Mesenchymal stem cell (in vitro differentiated cells and primary cell): ENCODE measurements around the gene C11orf54.

Source experiments
- DNase-seq: peaks from one replicate; pipeline ENCODE4 v3.0.0-alpha.2; 2013
- H2AFZ ChIP-seq: one replicate; pipeline ENCODE4 v1.6.1; 2013; ENCODE audit warnings: low read depth, mild to moderate bottlenecking, control low read depth, inconsistent platforms, low read length, moderate library complexity
- H2AK5ac ChIP-seq: 2 replicates; pipeline ENCODE4 v1.6.1; 2013; ENCODE audit warnings: low read length, moderate library complexity, mild to moderate bottlenecking, inconsistent platforms; ENCODE audit not compliant: severe bottlenecking
- H2BK120ac ChIP-seq: one replicate; pipeline ENCODE4 v1.6.1; 2013; ENCODE audit warnings: low read depth, mild to moderate bottlenecking, inconsistent platforms, low read length, moderate library complexity
- H2BK12ac ChIP-seq, 2 experiments: one replicate each; pipeline ENCODE4 v1.6.1; 2013; ENCODE audit warnings: inconsistent platforms in 2 of 2, low read length in 2 of 2, mild to moderate bottlenecking in 2 of 2, moderate library complexity in 2 of 2, control low read depth in 1 of 2
- H2BK15ac ChIP-seq: one replicate; pipeline ENCODE4 v1.6.1; 2013; ENCODE audit warnings: mild to moderate bottlenecking, low read depth, inconsistent platforms; ENCODE audit not compliant: poor library complexity, severe bottlenecking
- H2BK5ac ChIP-seq: 2 replicates; pipeline ENCODE4 v1.6.1; 2013; ENCODE audit warnings: low read depth, mild to moderate bottlenecking, low read length, control low read depth, inconsistent platforms; ENCODE audit not compliant: poor library complexity, severe bottlenecking
- H3K14ac ChIP-seq, 2 experiments: one replicate each; pipeline ENCODE4 v1.6.1; 2013; ENCODE audit warnings: inconsistent platforms in 2 of 2, low read length in 2 of 2, control low read depth in 1 of 2, mild to moderate bottlenecking in 1 of 2, moderate library complexity in 1 of 2
- H3K18ac ChIP-seq, 2 experiments: one replicate each; pipeline ENCODE4 v1.6.1; 2013; ENCODE audit warnings: inconsistent platforms in 2 of 2, low read length in 2 of 2, control low read depth in 1 of 2, low read depth in 1 of 2, mild to moderate bottlenecking in 1 of 2
- H3K23ac ChIP-seq, 2 experiments: one replicate each; pipeline ENCODE4 v1.6.1; 2013; ENCODE audit warnings: inconsistent platforms in 2 of 2, low read length in 2 of 2, mild to moderate bottlenecking in 2 of 2, moderate library complexity in 2 of 2, control low read depth in 1 of 2
- H3K27ac ChIP-seq: 2 replicates; pipeline ENCODE4 v1.5.1; 2013; ENCODE audit warnings: mild to moderate bottlenecking, moderate library complexity, low read length, control low read depth, inconsistent platforms; ENCODE audit not compliant: poor library complexity, severe bottlenecking
- H3K27me3 ChIP-seq, 2 experiments: 2 replicates each; pipeline versions ENCODE4 v1.6.1 to v1.7.0; 2013; ENCODE audit warnings: low read length in 2 of 2, mild to moderate bottlenecking in 2 of 2, moderate library complexity in 2 of 2, control low read depth in 1 of 2, inconsistent platforms in 1 of 2; ENCODE audit not compliant: control insufficient read depth in 1 of 2, insufficient read depth in 1 of 2
- H3K36me3 ChIP-seq, 2 experiments: 2 replicates each; pipeline versions ENCODE4 v1.6.1 to v1.7.0; 2013; ENCODE audit warnings: low read length in 2 of 2, control low read depth in 1 of 2, inconsistent platforms in 1 of 2, low read depth in 1 of 2, mild to moderate bottlenecking in 1 of 2; ENCODE audit not compliant: insufficient read depth in 2 of 2, control insufficient read depth in 1 of 2
- H3K4ac ChIP-seq, 2 experiments: one replicate each; pipeline ENCODE4 v1.6.1; 2013; ENCODE audit warnings: inconsistent platforms in 2 of 2, low read length in 2 of 2, mild to moderate bottlenecking in 2 of 2, moderate library complexity in 2 of 2, control low read depth in 1 of 2, low read depth in 1 of 2
- H3K4me1 ChIP-seq: 2 replicates; pipeline ENCODE4 v1.6.1; 2013; ENCODE audit warnings: low read depth, low read length, control low read depth; ENCODE audit not compliant: control insufficient read depth, insufficient read depth
- H3K4me2 ChIP-seq: 2 replicates; pipeline ENCODE4 v1.6.1; 2013; ENCODE audit warnings: low read length, mild to moderate bottlenecking, inconsistent platforms; ENCODE audit not compliant: poor library complexity, severe bottlenecking
- H3K4me3 ChIP-seq, 2 experiments: 2 replicates each; pipeline versions ENCODE4 v1.5.1 to v1.7.0; 2013; ENCODE audit warnings: low read length in 2 of 2, mild to moderate bottlenecking in 2 of 2, control low read depth in 1 of 2, low read depth in 1 of 2; ENCODE audit not compliant: insufficient read depth in 1 of 2
- H3K79me1 ChIP-seq: replicated peaks from 2 replicates; pipeline ENCODE4 v1.6.1; 2013; ENCODE audit warnings: mild to moderate bottlenecking, control low read depth, low read length, inconsistent platforms; ENCODE audit not compliant: poor library complexity, severe bottlenecking
- H3K9ac ChIP-seq: 2 replicates; pipeline ENCODE4 v1.7.0; 2013; ENCODE audit warnings: mild to moderate bottlenecking, low read length, moderate library complexity
- H3K9me3 ChIP-seq: 2 replicates; pipeline ENCODE4 v1.7.0; 2013; ENCODE audit warnings: mild to moderate bottlenecking, low read length; ENCODE audit not compliant: control insufficient read depth
- H4K8ac ChIP-seq: one replicate; pipeline ENCODE4 v1.6.1; 2013; ENCODE audit warnings: inconsistent platforms, mild to moderate bottlenecking, low read length, moderate library complexity
- H4K91ac ChIP-seq: one replicate; pipeline ENCODE4 v1.6.1; 2013; ENCODE audit warnings: mild to moderate bottlenecking, low read length, inconsistent platforms
- WGBS: methylation state at CpG from one replicate; pipeline ENCODE4 v1.1.7; 2013; ENCODE audit warnings: mixed read lengths; 5-methylcytosine and 5-hydroxymethylcytosine counted together

The C11orf54 gene

DNA sequence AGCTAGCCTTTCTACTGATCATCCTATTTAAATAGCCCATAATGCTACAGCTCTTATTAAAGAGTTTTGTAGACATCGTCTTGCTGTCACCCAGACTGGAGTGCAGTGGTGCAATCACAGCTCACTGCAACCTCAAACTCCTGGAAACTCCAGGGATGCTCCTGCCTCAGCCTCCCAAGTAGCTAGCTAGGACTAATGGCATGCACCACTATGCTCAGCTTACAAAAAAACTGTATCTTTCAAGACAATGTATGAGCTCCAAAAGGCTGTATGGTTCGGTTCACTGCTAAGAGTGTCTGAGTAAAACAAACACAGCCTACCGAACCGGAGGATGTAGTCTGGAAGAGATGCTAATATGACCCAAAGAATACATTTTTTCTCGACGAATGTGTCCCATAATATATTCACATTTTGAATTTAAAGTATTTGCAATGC, 2.8 kb upstream of the C11orf54 start:
- Histone ChIP-seq H2AFZ (no peak overlapping the region), H4K91ac (no peak overlapping the region), H3K4me3 (peak overlapping the region in 1 of 2 experiments; percentile 99), H3K23ac (no peak overlapping the region), H3K9ac (peak overlapping the region; percentile 100), H3K27ac (no peak overlapping the region), H3K9me3 (no peaks in the 10 kb centered on the region), H2AK5ac (no peak overlapping the region), H2BK5ac (no peak overlapping the region), H3K36me3 (peaks cover 17 to 70% of the 10 kb centered on the region in 2 experiments), H2BK120ac (no peak overlapping the region), H2BK15ac (no peak overlapping the region), H3K4ac (no peak overlapping the region), H2BK12ac (no peak overlapping the region), H3K14ac (no peak overlapping the region), H3K27me3 (no peaks in the 10 kb centered on the region), H3K18ac (no peak overlapping the region), H4K8ac (no peak overlapping the region), H3K4me1 (peaks cover 11% of the 10 kb centered on the region), H3K79me1 (peaks cover 9% of the 10 kb centered on the region), H3K4me2 (peak overlapping the region; percentile 46)
- DNase-seq: peak; percentile 41
- 59% methylated on average over 1 of the region's 6 CpGs for WGBS

DNA sequence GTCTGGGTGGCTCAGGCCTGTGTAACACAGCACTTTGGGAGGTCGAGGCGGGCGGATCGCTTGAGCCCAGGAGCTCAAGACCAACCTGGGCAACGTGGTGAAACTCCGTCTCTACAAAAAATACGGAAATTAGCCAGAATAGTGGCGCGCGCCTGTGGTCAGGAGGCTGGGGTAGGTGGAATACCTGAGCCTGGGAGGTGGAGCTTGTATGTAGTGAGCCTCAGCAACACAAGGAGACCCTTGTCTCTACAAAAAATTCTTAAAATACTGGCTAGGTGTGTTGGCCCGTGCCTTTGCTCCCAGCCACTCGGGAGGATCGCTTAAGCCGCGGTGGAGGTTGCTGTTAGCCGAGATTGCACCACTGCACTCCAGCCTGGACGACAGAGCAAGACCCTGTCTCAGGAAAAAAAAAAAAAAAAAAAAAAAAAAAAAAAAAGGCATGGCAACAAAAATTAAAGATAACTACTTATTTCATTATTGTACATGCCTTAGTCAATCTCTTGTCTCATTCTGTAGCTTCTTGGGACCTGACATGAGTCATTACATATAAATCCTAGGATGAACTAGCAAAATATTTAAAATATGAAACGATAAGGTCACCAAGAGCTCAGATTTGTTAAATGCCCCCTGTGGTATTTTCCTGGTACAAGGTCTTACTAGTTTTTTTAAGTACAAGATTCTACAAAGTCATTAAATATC, 1.3 kb upstream of the C11orf54 start:
- no peaks in the 10 kb centered on the region for H3K9me3 ChIP-seq
- peak overlapping the region; percentile 40 for H2BK5ac ChIP-seq
- H3K36me3 ChIP-seq: peaks cover 13 to 56% of the 10 kb centered on the region in 2 experiments
- peak overlapping the region in 1 of 2 experiments; percentile 59 for H3K23ac ChIP-seq
- peaks cover 10% of the 10 kb centered on the region for H3K4me1 ChIP-seq
- no peak overlapping the region for H3K4ac ChIP-seq
- H2AK5ac ChIP-seq: peak overlapping the region; percentile 62
- H3K14ac ChIP-seq: no peak overlapping the region
- DNase-seq: no peak
- H2BK12ac ChIP-seq: no peak overlapping the region
- peak overlapping the region; percentile 33 to 82 for H3K18ac ChIP-seq
- no peaks in the 10 kb centered on the region for H3K27me3 ChIP-seq
- no peak overlapping the region for H2BK15ac ChIP-seq
- H3K9ac ChIP-seq: peak overlapping the region; percentile 100
- peak overlapping the region; percentile 84 for H3K4me2 ChIP-seq
- no peak overlapping the region for H2BK120ac ChIP-seq
- 0% methylated on average over 10 of the region's 18 CpGs for WGBS
- H4K91ac ChIP-seq: no peak overlapping the region
- peak overlapping the region; percentile 69 to 99 for H3K4me3 ChIP-seq
- H4K8ac ChIP-seq: no peak overlapping the region
- H3K27ac ChIP-seq: peak overlapping the region; percentile 69
- no peak overlapping the region for H2AFZ ChIP-seq
- H3K79me1 ChIP-seq: peaks cover 11% of the 10 kb centered on the region

DNA sequence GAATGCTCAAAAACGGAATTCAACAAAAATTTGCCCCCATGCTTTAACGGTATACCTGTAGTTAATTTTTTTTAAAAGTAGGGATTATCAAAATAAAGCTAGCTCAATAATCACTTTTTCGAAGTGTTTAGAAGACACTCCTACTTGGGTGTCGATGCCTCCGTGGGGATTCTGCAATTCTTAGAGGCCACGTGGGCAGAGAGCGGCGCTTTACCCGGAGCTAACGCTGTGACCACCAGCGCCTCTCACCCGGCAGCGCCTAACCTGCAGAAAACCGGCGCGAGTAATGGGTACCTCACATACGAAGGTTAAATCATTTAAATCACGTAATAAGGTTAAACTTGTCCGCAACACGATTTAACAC, 760 bp upstream of the C11orf54 start:
- DNase-seq: peak; percentile 78
- under 1% methylated on average over 18 of the region's 20 CpGs for WGBS

DNA sequence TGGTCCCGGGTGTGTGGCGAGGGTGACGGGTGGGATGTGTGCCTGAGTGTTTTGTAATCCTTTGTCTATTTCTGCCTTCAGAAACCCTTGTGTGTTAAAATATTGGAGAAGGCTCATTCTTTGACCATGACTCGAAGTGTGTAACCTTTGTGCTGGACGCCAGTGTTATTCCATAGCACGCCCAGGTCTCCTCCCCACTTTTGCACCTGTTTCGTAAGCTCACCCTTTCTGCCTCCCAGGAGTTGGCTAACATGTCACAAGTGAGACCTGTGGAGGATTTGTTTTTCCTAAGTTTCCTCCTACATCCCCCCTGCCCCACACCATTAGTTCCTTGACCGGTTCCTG, 382 bp downstream of the C11orf54 start:
- Histone ChIP-seq H4K8ac (peak overlapping the region; percentile 10), H3K27ac (peak overlapping the region; percentile 86), H2BK12ac (peak overlapping the region in 1 of 2 experiments; percentile 32), H3K18ac (peak overlapping the region in 1 of 2 experiments; percentile 79), H2BK15ac (no peak overlapping the region), H3K79me1 (peaks cover 8% of the 10 kb centered on the region), H3K4ac (peak overlapping the region in 1 of 2 experiments; percentile 74), H3K36me3 (peaks cover 9 to 40% of the 10 kb centered on the region in 2 experiments), H4K91ac (no peak overlapping the region), H3K23ac (no peak overlapping the region), H3K9me3 (no peaks in the 10 kb centered on the region), H3K14ac (no peak overlapping the region), H3K4me1 (peaks cover 10% of the 10 kb centered on the region), H3K9ac (peak overlapping the region; percentile 100), H3K4me3 (peak overlapping the region; percentile 97 to 99), H2BK120ac (no peak overlapping the region), H2AK5ac (no peak overlapping the region), H3K27me3 (no peaks in the 10 kb centered on the region), H2AFZ (peak overlapping the region; percentile 94), H3K4me2 (peak overlapping the region; percentile 70), H2BK5ac (peak overlapping the region; percentile 53)
- under 1% methylated on average over 7 of the region's 8 CpGs for WGBS
- peak; percentile 82 for DNase-seq

More for the DNA sequence above, 760 bp upstream of the C11orf54 start:
- Histone ChIP-seq H3K14ac (peak overlapping the region; percentile 74 to 97), H3K4me3 (peak overlapping the region; percentile 97 to 99), H4K91ac (peak overlapping the region; percentile 98), H3K4me2 (peak overlapping the region; percentile 47), H3K79me1 (peaks cover 8% of the 10 kb centered on the region), H2AFZ (peak overlapping the region; percentile 11), H3K18ac (peak overlapping the region; percentile 97 to 99), H3K9me3 (no peaks in the 10 kb centered on the region), H3K23ac (no peak overlapping the region), H3K4ac (peak overlapping the region; percentile 87 to 97), H2BK120ac (peak overlapping the region; percentile 85), H3K27me3 (no peaks in the 10 kb centered on the region), H2BK5ac (no peak overlapping the region), H2AK5ac (peak overlapping the region; percentile 99), H3K36me3 (peaks cover 9 to 51% of the 10 kb centered on the region in 2 experiments), H2BK12ac (peak overlapping the region in 1 of 2 experiments; percentile 25), H4K8ac (peak overlapping the region; percentile 89), H3K4me1 (peaks cover 10% of the 10 kb centered on the region), H2BK15ac (peak overlapping the region; percentile 52), H3K27ac (peak overlapping the region; percentile 99), H3K9ac (peak overlapping the region; percentile 100)
